ENCODE data around the gene AKT1.

The AKT1 gene

GRCh38 chr14:104721505-104722431 is 73.8 kb downstream of the AKT1 start:
- DNase-seq: peak; percentile 40
